ENCODE results near the gene SIGLEC6. TPM values are rescaled to one million over a fixed set of nuclear protein-coding genes. Genes with fewer than 3 reads are reported as not detected.

The SIGLEC6 gene
- total and polyA plus RNA-seq, 3 donors from 2014 or later = 0.29 to 1.1 (median 0.55) TPM

DNA sequence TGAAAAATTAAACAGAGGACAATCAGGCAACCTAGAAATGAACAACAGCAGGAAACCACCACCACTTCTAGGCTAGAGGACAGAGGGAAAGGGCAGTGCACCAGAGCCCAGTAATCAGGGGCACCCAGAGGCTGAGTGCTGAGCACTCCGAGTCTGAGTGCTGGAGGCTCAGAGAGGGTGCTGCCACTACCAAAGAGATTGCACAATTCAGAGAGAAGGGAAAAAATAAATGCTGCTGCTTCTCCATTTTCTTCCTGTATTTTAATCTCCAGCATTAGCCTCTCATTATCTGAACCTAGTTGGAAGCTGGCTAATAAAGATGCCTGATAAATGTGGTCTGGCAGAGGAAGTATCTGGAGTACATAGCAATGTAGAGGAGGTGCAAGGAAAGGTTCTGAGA lies 27.8 kb upstream of the SIGLEC6 start:
- Histone ChIP-seq H3K4me1 (no peaks in the 10 kb centered on the region), H3K36me3 (ENCODE audit: low read depth, missing control alignments) (no peaks in the 10 kb centered on the region), H3K27ac (no peak overlapping the region), H3K9me3 (no peaks in the 10 kb centered on the region), H3K4me3 (no peak overlapping the region), H3K27me3 (no peaks in the 10 kb centered on the region)
- 62 to 75% methylated on average over 1 of the region's 1 CpG for WGBS, 2 donors
- TF ChIP-seq, protein P1, sequence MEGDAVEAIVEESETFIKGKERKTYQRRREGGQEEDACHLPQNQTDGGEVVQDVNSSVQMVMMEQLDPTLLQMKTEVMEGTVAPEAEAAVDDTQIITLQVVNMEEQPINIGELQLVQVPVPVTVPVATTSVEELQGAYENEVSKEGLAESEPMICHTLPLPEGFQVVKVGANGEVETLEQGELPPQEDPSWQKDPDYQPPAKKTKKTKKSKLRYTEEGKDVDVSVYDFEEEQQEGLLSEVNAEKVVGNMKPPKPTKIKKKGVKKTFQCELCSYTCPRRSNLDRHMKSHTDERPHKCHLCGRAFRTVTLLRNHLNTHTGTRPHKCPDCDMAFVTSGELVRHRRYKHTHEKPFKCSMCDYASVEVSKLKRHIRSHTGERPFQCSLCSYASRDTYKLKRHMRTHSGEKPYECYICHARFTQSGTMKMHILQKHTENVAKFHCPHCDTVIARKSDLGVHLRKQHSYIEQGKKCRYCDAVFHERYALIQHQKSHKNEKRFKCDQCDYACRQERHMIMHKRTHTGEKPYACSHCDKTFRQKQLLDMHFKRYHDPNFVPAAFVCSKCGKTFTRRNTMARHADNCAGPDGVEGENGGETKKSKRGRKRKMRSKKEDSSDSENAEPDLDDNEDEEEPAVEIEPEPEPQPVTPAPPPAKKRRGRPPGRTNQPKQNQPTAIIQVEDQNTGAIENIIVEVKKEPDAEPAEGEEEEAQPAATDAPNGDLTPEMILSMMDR (IDR thresholded peaks at IDR 0.05) = no peak
- no peak for TF ChIP-seq POLR2A (IDR thresholded peaks at IDR 0.05)
- DNase-seq = no peak
- intact Hi-C loops (cut with DNase I; ENCODE audit: low total_unique reads) = no loop called here

DNA sequence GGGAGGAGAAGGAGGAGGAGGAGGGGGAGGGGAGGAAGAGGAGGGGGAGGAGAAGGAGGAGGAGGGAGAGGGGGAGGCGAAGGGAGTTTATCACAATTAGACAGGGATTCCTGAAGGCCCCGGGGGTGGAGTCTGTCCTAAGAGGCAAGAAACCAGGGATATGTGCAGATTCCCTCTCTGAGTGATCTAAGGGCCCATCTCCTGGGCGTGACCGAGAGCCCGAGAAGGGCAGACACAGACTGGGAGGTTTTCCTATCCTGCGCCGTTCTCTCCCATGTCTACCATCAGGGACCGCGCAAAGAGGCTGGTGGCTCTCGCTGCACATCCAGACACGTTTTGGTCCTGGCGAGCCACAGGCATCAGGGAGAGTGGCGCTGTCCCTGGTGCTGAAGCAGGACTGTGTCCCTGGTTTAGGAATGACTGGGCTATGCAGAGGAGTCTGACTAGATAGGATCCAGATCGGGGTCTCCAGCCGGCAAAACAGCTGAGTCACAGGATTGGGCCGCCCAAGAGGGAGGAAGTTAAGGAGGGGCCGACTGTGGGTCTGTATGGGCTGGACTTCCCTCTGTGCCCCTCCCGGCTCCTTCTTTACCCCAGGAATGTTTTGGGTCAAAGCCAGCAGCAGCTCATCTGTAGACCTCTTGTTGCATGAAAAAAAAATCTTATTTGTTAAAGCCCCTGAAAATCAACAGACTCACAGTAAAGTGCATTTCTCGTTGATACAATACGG lies 21.7 kb upstream of the SIGLEC6 start:
- WGBS, 2 donors = 5 to 10% methylated on average over 11 to 20 of the region's 20 CpGs
- intact Hi-C loops (cut with DNase I; ENCODE audit: low total_unique reads) = no loop called here
- no peaks in the 10 kb centered on the region for H3K27me3 ChIP-seq
- no peaks in the 10 kb centered on the region for H3K36me3 ChIP-seq (ENCODE audit: low read depth, missing control alignments)
- H3K9me3 ChIP-seq = no peaks in the 10 kb centered on the region
- peak; percentile 84 for DNase-seq
- TF ChIP-seq, protein P1 (IDR thresholded peaks at IDR 0.05) = no peak
- no peak for TF ChIP-seq POLR2A (IDR thresholded peaks at IDR 0.05)
- H3K27ac ChIP-seq = no peak overlapping the region
- H3K4me1 ChIP-seq = no peaks in the 10 kb centered on the region
- no peak overlapping the region for H3K4me3 ChIP-seq

DNA sequence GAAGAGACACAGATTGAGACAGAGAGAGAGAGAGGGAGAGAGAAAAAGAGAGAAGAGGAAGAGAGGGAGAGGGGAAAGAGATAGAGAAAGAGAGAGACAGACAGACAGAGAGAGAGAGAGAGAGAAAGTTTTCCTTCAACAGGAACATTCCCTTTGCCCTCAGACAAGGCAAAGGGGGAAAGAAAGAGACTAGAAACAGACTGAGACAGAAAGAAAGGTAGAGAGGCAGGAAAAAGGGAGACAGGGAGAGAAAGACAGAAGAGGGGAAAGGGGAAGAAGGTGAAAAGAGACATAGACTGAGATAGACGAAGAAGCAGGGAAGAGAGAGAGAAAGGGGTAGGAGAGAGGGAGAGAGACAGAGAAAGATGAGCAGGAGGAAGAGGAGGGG lies 21.1 kb upstream of the SIGLEC6 start:
- intact Hi-C loops (cut with DNase I; ENCODE audit: low total_unique reads) = no loop called here
- Histone ChIP-seq H3K27me3 (no peaks in the 10 kb centered on the region), H3K9me3 (no peaks in the 10 kb centered on the region), H3K27ac (no peak overlapping the region), H3K4me3 (no peak overlapping the region), H3K36me3 (ENCODE audit: low read depth, missing control alignments) (no peaks in the 10 kb centered on the region), H3K4me1 (no peaks in the 10 kb centered on the region)
- no peak for DNase-seq
- TF ChIP-seq, protein P1 (IDR thresholded peaks at IDR 0.05) = no peak
- no peak for TF ChIP-seq POLR2A (IDR thresholded peaks at IDR 0.05)
- 14 to 21% methylated on average over 1 of the region's 1 CpG for WGBS, 2 donors

DNA sequence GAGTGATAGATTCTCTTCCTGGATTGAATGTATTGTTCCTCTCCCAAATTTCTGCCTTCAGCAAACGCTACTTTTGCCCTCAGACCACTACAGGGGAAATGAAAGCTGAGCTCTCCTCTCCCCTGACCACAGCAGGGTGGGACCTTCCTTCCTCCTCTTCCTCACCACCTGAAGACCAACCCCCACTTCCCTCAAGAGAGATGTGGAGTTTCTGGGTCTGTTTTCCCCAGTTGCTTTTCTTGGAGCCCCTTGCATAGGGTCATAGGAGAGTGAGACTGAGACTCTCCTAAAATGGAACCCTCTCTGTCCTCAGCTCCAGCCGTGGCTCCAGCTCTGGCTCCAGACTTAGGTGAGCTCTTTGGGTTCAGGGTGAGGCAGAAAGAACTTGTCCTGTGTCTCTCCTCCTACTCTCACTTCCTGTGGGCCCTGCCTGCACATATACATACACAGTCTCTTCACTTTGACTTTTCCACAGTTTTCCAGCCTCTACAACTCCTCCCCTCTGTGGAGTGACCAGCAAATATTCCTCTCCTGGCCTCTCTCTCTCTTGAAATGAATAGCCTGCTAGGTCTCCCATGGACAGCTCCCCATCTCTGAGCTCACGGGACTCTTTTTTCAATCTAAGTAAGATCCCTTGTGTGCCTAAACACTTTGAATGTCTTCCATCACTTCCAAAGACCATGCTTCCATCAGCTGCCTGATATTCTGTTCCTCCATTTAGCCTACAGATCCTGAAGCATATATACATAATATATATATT lies 20.4 kb upstream of the SIGLEC6 start:
- intact Hi-C loops (cut with DNase I; ENCODE audit: low total_unique reads) = no loop called here
- H3K4me3 ChIP-seq = no peak overlapping the region
- no peak overlapping the region for H3K27ac ChIP-seq
- DNase-seq = no peak
- H3K36me3 ChIP-seq (ENCODE audit: low read depth, missing control alignments) = no peaks in the 10 kb centered on the region
- TF ChIP-seq, protein P1 (IDR thresholded peaks at IDR 0.05) = no peak
- TF ChIP-seq POLR2A (IDR thresholded peaks at IDR 0.05) = no peak
- no peaks in the 10 kb centered on the region for H3K27me3 ChIP-seq
- WGBS, 2 donors = 65 to 67% methylated on average over 3 of the region's 3 CpGs
- no peaks in the 10 kb centered on the region for H3K9me3 ChIP-seq
- no peaks in the 10 kb centered on the region for H3K4me1 ChIP-seq

Measured in testis (tissue), 3 donors.